ENCODE results near the gene WDR20. TPM values are rescaled to one million over a fixed set of nuclear protein-coding genes. Genes with fewer than 3 reads are reported as not detected.
"Not testable (repeated sequence)": the region's sequence is repeated elsewhere in the genome, so short reads cannot be mapped to it uniquely, and the experiment has no call there.

The WDR20 gene
- total RNA-seq, 1 experiment from 2014 or later = 14.8 TPM

GRCh38 chr14:102236026-102236425, 96.3 kb downstream of the WDR20 start:
- DNase-seq (ENCODE audit: low spot score) = no peak

GRCh38 chr14:102238131-102238530, 98.4 kb downstream of the WDR20 start:
- no peak for DNase-seq (ENCODE audit: low spot score)

GRCh38 chr14:102238766-102239165, 99.1 kb downstream of the WDR20 start:
- DNase-seq (ENCODE audit: low spot score) = no peak

- no peak for DNase-seq (ENCODE audit: low spot score)
Measured at GRCh38 chr14:102239231-102239630, 99.5 kb downstream of the WDR20 start.

- peak; percentile 29 for DNase-seq (ENCODE audit: low spot score)
Measured at GRCh38 chr14:102240481-102240880, 100.8 kb downstream of the WDR20 start.

GRCh38 chr14:102241147-102241546, 101.5 kb downstream of the WDR20 start:
- no peak for DNase-seq (ENCODE audit: low spot score)

- DNase-seq (ENCODE audit: low spot score) = not testable (repeated sequence)
Measured at GRCh38 chr14:102243795-102244194, 104.1 kb downstream of the WDR20 start.

- no peak for DNase-seq (ENCODE audit: low spot score)
Measured at GRCh38 chr14:102246071-102246470, 106.4 kb downstream of the WDR20 start.

GRCh38 chr14:102248121-102248520, 108.4 kb downstream of the WDR20 start:
- DNase-seq (ENCODE audit: low spot score) = no peak

GRCh38 chr14:102249041-102249440, 109.3 kb downstream of the WDR20 start:
- DNase-seq (ENCODE audit: low spot score) = peak; percentile 45

- DNase-seq (ENCODE audit: low spot score) = no peak
Measured at GRCh38 chr14:102249981-102250380, 110.3 kb downstream of the WDR20 start.

- no peak for DNase-seq (ENCODE audit: low spot score)
Measured at GRCh38 chr14:102250636-102251035, 110.9 kb downstream of the WDR20 start.

GRCh38 chr14:102251161-102251560, 111.5 kb downstream of the WDR20 start:
- no peak for DNase-seq (ENCODE audit: low spot score)

GRCh38 chr14:102252834-102253801, 113.4 kb downstream of the WDR20 start:
- no peak for DNase-seq (ENCODE audit: low spot score)

- DNase-seq (ENCODE audit: low spot score) = peak; percentile 27
Measured at GRCh38 chr14:102255401-102256190, 115.9 kb downstream of the WDR20 start.

GRCh38 chr14:102256716-102257115, 117.0 kb downstream of the WDR20 start:
- no peak for DNase-seq (ENCODE audit: low spot score)

GRCh38 chr14:102258136-102258535, 118.4 kb downstream of the WDR20 start:
- DNase-seq (ENCODE audit: low spot score) = no peak

Other genes with a start within 250 kb of the WDR20 start
- gene DYNC1H1, start 175.3 kb upstream of the WDR20 start, total RNA-seq (2014; rRNA removed; shearing (Covaris generic)) = 265 and 340 TPM in 2 replicates
- gene HSP90AA1, start 52.9 kb upstream of the WDR20 start, total RNA-seq (2014; rRNA removed; shearing (Covaris generic)) = 404 and 642 TPM in 2 replicates
- 8.4 and 11.6 TPM in 2 replicates for gene MOK, start 165.3 kb downstream of the WDR20 start, total RNA-seq (2014; rRNA removed; shearing (Covaris generic))
- gene ZNF839, start 179.8 kb downstream of the WDR20 start, total RNA-seq (2014; rRNA removed; shearing (Covaris generic)) = 6.8 and 8.5 TPM in 2 replicates
- gene CINP, start 223.0 kb downstream of the WDR20 start, total RNA-seq (2014; rRNA removed; shearing (Covaris generic)) = 47.4 and 51.2 TPM in 2 replicates
- gene TECPR2, start 223.0 kb downstream of the WDR20 start, total RNA-seq (2014; rRNA removed; shearing (Covaris generic)) = 2.4 and 7.1 TPM in 2 replicates

All from A172 (cell line).